Osteoblast (primary cell): ENCODE data around the gene PLK2. TPM values are rescaled to one million over a fixed set of nuclear protein-coding genes. Genes with fewer than 3 reads are reported as not detected.

Experiments used
- DNase-seq: peaks from one replicate; pipeline ENCODE4 v3.0.0; 2011; ENCODE audit warnings: low spot score, mixed read lengths; ENCODE audit not compliant: insufficient read length; ENCODE audit errors: missing footprints
- H2AFZ ChIP-seq: 2 replicates; pipeline ENCODE4 v1.6.0; 2011; ENCODE audit warnings: mild to moderate bottlenecking, low read length
- H3K27ac ChIP-seq: 2 replicates; pipeline ENCODE4 v1.5.1; 2011; ENCODE audit warnings: mild to moderate bottlenecking, low read depth, low read length, moderate library complexity
- H3K27me3 ChIP-seq: 2 replicates; pipeline ENCODE4 v1.6.0; 2012; ENCODE audit warnings: mild to moderate bottlenecking, control low read depth, inconsistent platforms, low read length, moderate library complexity; ENCODE audit not compliant: insufficient read depth
- H3K36me3 ChIP-seq: 2 replicates; pipeline ENCODE4 v1.5.1; 2011; ENCODE audit warnings: mild to moderate bottlenecking, low read length, control low read depth, moderate library complexity; ENCODE audit not compliant: insufficient read depth
- H3K4me1 ChIP-seq: 2 replicates; pipeline ENCODE4 v1.5.1; 2011; ENCODE audit warnings: mild to moderate bottlenecking, low read length, control low read depth, moderate library complexity; ENCODE audit not compliant: insufficient read depth
- H3K4me2 ChIP-seq: 2 replicates; pipeline ENCODE4 v1.6.0; 2011; ENCODE audit warnings: mild to moderate bottlenecking, low read length; ENCODE audit not compliant: insufficient read depth
- H3K4me3 ChIP-seq: fragments of 200-600 bp; sonication (generic); 3 replicates; pipeline ENCODE4 v1.5.1; 2012; ENCODE audit warnings: mild to moderate bottlenecking, low read length, inconsistent platforms; ENCODE audit not compliant: insufficient read depth
- H3K79me2 ChIP-seq: 2 replicates; pipeline ENCODE4 v1.6.0; 2012; ENCODE audit warnings: mild to moderate bottlenecking, low read length, control low read depth, inconsistent platforms; ENCODE audit not compliant: insufficient read depth
- H3K9me3 ChIP-seq: 2 replicates; pipeline ENCODE4 v1.5.1; 2011; ENCODE audit warnings: low read depth, low read length, control low read depth
- H4K20me1 ChIP-seq: 2 replicates; pipeline ENCODE4 v1.6.0; 2012; ENCODE audit warnings: mild to moderate bottlenecking, low read length, control low read depth; ENCODE audit not compliant: insufficient read depth
- CTCF ChIP-seq: IDR thresholded peaks from 2 replicates; pipeline ENCODE4 v1.5.1; 2011; ENCODE audit warnings: mild to moderate bottlenecking, low read depth, low read length, moderate library complexity; ENCODE audit errors: extremely low read depth
- total RNA-seq: library from RNA; depleted of rRNA; stranded (reverse); fragments of >200 nt; gene quantifications from 2 replicates; pipeline ENCODE4 v1.2.3, GENCODE V29; 2012

The PLK2 gene
- total RNA-seq, 1 donor, result 220 TPM

DNA sequence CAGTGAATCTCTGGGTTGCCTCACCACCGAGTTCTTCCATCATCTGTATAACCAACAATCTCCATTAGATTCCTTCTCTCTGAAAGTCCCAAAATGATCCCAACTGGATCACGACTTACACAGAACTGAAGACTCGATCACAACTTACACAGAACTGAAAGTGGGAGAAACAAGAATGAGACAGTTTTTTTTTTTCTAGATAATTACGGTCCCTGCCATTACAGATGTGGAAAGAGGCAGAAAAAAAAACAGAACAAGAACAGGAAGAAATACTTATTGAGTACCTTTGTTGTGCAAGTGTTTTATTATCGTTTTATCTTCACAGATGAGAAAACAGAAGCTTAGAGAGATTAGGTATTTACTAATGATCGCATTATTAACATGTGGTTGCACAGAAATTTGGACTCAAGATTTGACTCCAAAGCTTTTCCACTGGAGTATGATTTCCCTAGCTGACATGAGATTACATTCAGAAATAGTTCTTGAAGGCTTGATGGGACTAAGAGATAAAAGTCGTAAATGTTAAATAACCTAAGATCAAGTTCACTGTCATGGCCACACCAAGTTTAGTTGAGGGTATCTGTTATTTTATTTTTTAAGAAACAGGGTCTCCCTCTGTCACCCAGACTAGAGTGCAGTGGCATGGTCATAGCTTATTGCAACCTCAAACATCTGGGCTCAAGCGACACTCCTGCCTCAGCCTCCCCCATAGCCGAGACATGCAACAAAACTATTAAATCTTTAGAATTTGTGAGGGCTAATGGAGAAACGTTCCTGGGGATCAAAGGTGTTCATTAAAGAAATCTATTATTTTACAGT lies 8.9 kb downstream of the PLK2 start:
- Histone ChIP-seq H3K4me3 (no peak overlapping the region), H2AFZ (no peak overlapping the region), H3K27ac (no peak overlapping the region), H3K79me2 (peaks cover 8% of the 10 kb centered on the region), H3K9me3 (no peaks in the 10 kb centered on the region), H4K20me1 (peaks cover 19% of the 10 kb centered on the region), H3K36me3 (peaks cover 36% of the 10 kb centered on the region), H3K4me1 (peaks cover 31% of the 10 kb centered on the region), H3K4me2 (peak overlapping the region; percentile 31), H3K27me3 (no peaks in the 10 kb centered on the region)
- DNase-seq, result peak; percentile 47
- TF ChIP-seq CTCF, result no peak

DNA sequence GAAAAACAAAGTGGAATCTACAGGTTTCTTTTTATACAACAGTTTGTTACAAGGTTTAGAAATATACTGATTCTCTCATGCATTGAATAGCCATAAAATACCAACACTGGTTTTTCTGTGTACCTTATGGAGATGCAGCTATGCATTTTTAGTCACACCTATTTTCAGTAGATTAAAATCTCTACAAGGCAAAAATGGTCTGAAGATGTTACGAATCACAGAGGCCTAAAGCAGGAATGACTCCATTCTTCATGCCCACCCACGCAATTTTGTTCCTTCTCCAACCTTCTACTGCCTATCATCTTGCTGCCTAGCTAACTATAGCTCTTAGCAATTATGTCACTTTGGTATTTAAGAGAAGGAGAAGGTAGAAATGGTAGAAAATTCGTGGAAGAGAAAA lies 9.9 kb downstream of the PLK2 start:
- H4K20me1 ChIP-seq, result peaks cover 9% of the 10 kb centered on the region
- H3K79me2 ChIP-seq, result peaks cover 4% of the 10 kb centered on the region
- TF ChIP-seq CTCF, result no peak
- H3K27ac ChIP-seq, result no peak overlapping the region
- no peaks in the 10 kb centered on the region for H3K9me3 ChIP-seq
- no peaks in the 10 kb centered on the region for H3K27me3 ChIP-seq
- H3K4me1 ChIP-seq, result peaks cover 21% of the 10 kb centered on the region
- H3K4me3 ChIP-seq, result no peak overlapping the region
- H3K36me3 ChIP-seq, result peaks cover 26% of the 10 kb centered on the region
- H3K4me2 ChIP-seq, result no peak overlapping the region
- H2AFZ ChIP-seq, result no peak overlapping the region
- no peak for DNase-seq

GRCh38 chr5:58447226-58447625 lies 12.7 kb downstream of the PLK2 start:
- Histone ChIP-seq H3K27ac (peak overlapping the region; percentile 8), H3K4me2 (no peak overlapping the region), H3K79me2 (no peaks in the 10 kb centered on the region), H4K20me1 (no peaks in the 10 kb centered on the region), H3K27me3 (no peaks in the 10 kb centered on the region), H3K36me3 (peaks cover under 1% of the 10 kb centered on the region), H3K9me3 (no peaks in the 10 kb centered on the region), H3K4me3 (no peak overlapping the region), H2AFZ (no peak overlapping the region), H3K4me1 (peaks cover 11% of the 10 kb centered on the region)
- no peak for DNase-seq
- no peak for TF ChIP-seq CTCF

GRCh38 chr5:58446024-58446423 lies 13.9 kb downstream of the PLK2 start:
- no peak overlapping the region for H2AFZ ChIP-seq
- no peaks in the 10 kb centered on the region for H3K27me3 ChIP-seq
- H3K27ac ChIP-seq, result no peak overlapping the region
- TF ChIP-seq CTCF, result no peak
- H3K9me3 ChIP-seq, result no peaks in the 10 kb centered on the region
- peaks cover 11% of the 10 kb centered on the region for H3K4me1 ChIP-seq
- DNase-seq, result no peak
- no peak overlapping the region for H3K4me3 ChIP-seq
- H3K4me2 ChIP-seq, result no peak overlapping the region
- no peaks in the 10 kb centered on the region for H3K79me2 ChIP-seq
- no peaks in the 10 kb centered on the region for H3K36me3 ChIP-seq
- no peaks in the 10 kb centered on the region for H4K20me1 ChIP-seq
